Suprapubic skin (tissue), 4 donors: ENCODE results near the gene OSBPL2. TPM values are rescaled to one million over a fixed set of nuclear protein-coding genes. Genes with fewer than 3 reads are reported as not detected.

Experiments used
- DNase-seq, 2 donors: peaks; one replicate each; pipeline ENCODE4 v3.0.0-alpha.2; 2019; ENCODE audit warnings: low spot score in 2 of 2
- H3K27ac ChIP-seq: fragments of 200-600 bp; sonication (generic); one replicate; pipeline ENCODE4 v1.5.1; 2019
- H3K27me3 ChIP-seq: fragments of 200-600 bp; sonication (generic); one replicate; pipeline ENCODE4 v1.5.1; 2019
- H3K36me3 ChIP-seq: fragments of 200-600 bp; sonication (generic); one replicate; pipeline ENCODE4 v1.5.1; 2019
- H3K4me1 ChIP-seq: fragments of 200-600 bp; sonication (generic); one replicate; pipeline ENCODE4 v1.5.1; 2019
- H3K4me3 ChIP-seq: fragments of 200-600 bp; sonication (generic); one replicate; pipeline ENCODE4 v1.5.1; 2019; ENCODE audit warnings: mild to moderate bottlenecking
- H3K9me3 ChIP-seq: fragments of 200-600 bp; sonication (generic); one replicate; pipeline ENCODE4 v1.5.1; 2019
- CTCF ChIP-seq, 2 donors: fragments of 200-600 bp in 1 of 2; fragments of 450-650 bp in 1 of 2; sonication (generic) in 1 of 2; IDR thresholded peaks; one replicate each; pipeline ENCODE4 v1.5.1; 2016 to 2019; ENCODE audit warnings: antibody characterized with exemption in 2 of 2, mild to moderate bottlenecking in 1 of 2, moderate library complexity in 1 of 2
- EP300 ChIP-seq: sonication (generic); formaldehyde crosslinking; IDR thresholded peaks from one replicate; pipeline ENCODE4 v1.6.1; 2017; ENCODE audit warnings: antibody characterized with exemption
- POLR2A ChIP-seq, 2 donors: fragments of 450-650 bp; IDR thresholded peaks; one replicate each; pipeline ENCODE4 v1.6.1; 2017; ENCODE audit warnings: antibody characterized with exemption in 2 of 2, mild to moderate bottlenecking in 2 of 2, moderate library complexity in 2 of 2
- POLR2AphosphoS5 ChIP-seq, 3 donors: sonication (generic); formaldehyde crosslinking; IDR thresholded peaks; one replicate each; pipeline ENCODE4 v1.6.1; 2017; ENCODE audit warnings: antibody characterized with exemption in 3 of 3
- WGBS: methylation state at CpG from one replicate; pipeline ENCODE4 v1.1.5; 2018; 5-methylcytosine and 5-hydroxymethylcytosine counted together
- total RNA-seq, 4 donors: library from RNA; depleted of rRNA; stranded (reverse); fragments of >200 nt; gene quantifications; one replicate each; pipeline ENCODE4 v1.1.0, GENCODE V29; 2016

The OSBPL2 gene
- total RNA-seq, 4 donors from 2014 or later = 78.1 to 132 (median 84.0) TPM

DNA sequence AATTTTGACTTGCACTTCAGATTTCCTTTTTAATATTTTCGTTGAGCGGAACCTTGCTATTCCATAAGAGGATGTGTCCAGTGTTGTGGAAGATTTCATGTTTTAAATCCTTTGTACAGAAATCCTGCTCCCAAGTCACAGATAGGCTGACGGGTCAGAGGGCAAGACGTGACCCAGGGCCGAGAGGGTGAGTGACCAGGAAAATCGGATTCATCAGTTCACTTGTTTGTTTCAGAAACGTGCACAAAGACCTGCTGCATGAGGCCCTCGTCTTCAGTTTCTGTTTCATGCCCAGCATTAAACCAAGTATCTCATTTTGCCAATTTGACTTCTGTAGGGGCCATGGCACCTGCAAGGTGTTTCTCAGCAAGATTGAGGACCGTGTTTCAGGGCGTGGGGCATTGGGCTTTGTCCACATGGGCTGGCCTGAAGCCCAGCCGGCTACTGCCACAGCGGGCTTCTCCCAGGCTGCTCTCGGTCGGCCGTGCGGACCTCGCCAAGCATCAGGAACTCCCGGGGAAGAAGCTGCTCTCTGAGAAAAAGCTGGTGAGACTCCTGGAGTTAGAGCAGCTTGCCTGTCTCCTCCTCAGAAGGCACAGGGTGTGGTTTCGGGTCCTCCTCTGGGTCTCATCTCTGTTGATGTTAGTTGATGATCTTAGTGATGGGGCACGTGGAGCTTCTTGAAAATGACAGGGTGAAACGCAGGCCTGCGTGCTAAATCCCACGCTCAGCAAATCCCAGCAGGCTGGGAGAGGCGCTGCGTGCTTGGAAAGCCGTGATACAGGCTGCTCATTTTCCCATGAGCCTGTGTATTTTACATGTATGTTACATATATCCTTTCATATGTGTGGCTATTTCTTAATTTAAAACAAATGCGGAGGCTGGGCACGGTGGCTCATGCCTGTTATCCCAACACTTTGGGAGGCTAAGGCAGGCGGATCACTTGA is 45.0 kb upstream of the OSBPL2 start:
- TF ChIP-seq POLR2A (IDR thresholded peaks at IDR 0.05) = no peak
- WGBS = 93% methylated on average over 29 of the region's 29 CpGs
- no peaks in the 10 kb centered on the region for H3K27me3 ChIP-seq
- DNase-seq = no peak
- no peaks in the 10 kb centered on the region for H3K4me1 ChIP-seq
- no peak overlapping the region for H3K4me3 ChIP-seq
- H3K9me3 ChIP-seq = no peaks in the 10 kb centered on the region
- no peak overlapping the region for H3K27ac ChIP-seq
- peaks cover 42% of the 10 kb centered on the region for H3K36me3 ChIP-seq

DNA sequence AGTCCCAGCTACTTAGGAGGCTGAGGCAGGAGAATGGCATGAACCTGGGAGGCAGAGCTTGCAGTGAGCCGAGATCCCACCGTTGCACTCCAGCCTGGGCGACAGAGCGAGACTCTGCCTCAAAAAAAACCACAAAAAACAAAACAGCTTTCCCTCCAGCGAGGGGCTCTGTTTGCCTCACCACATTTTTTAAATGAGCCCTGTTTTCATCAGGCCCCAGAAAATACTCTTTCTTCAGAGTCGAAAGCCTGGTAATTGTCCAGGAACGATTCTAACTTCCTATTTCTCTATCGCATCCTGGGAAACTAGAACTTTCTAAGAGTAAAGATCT is 43.3 kb upstream of the OSBPL2 start:
- 89% methylated on average over 8 of the region's 8 CpGs for WGBS
- Histone ChIP-seq H3K36me3 (peaks cover 51% of the 10 kb centered on the region), H3K27ac (no peak overlapping the region), H3K9me3 (no peaks in the 10 kb centered on the region), H3K4me1 (no peaks in the 10 kb centered on the region), H3K4me3 (no peak overlapping the region), H3K27me3 (no peaks in the 10 kb centered on the region)
- TF ChIP-seq POLR2A (IDR thresholded peaks at IDR 0.05) (no peak), CTCF (IDR thresholded peaks at IDR 0.05) (no peak)
- no peak for DNase-seq

DNA sequence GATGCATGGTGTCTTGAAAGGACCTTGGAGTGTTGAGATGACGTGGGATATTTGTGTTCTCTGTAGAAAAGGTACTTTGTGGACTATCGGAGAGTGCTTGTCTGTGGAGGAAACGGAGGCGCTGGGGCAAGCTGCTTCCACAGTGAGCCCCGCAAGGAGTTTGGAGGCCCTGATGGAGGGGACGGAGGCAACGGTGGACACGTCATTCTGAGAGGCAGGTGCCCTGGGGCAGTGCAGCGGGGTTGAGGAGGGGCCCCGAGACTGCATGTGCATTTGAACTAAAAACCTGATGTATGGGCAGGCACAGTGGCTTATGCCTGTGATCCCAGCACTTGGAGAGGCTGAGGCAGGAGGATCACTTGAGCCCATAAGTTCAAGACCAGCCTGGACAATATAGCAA is 42.6 kb upstream of the OSBPL2 start:
- H3K4me3 ChIP-seq = no peak overlapping the region

GRCh38 chr20:62196286-62196685 is 42.0 kb upstream of the OSBPL2 start:
- Histone ChIP-seq H3K9me3 (no peaks in the 10 kb centered on the region), H3K27me3 (no peaks in the 10 kb centered on the region), H3K27ac (no peak overlapping the region), H3K4me3 (no peak overlapping the region), H3K4me1 (no peaks in the 10 kb centered on the region), H3K36me3 (peaks cover 63% of the 10 kb centered on the region)
- 87% methylated on average over 10 of the region's 10 CpGs for WGBS
- TF ChIP-seq CTCF (IDR thresholded peaks at IDR 0.05) (no peak), EP300 (no peak), POLR2AphosphoS5 (IDR thresholded peaks at IDR 0.05) (no peak), POLR2A (IDR thresholded peaks at IDR 0.05) (no peak)
- DNase-seq = no peak

More for the DNA sequence above, 42.6 kb upstream of the OSBPL2 start:
- Histone ChIP-seq H3K9me3 (no peaks in the 10 kb centered on the region), H3K36me3 (peaks cover 58% of the 10 kb centered on the region), H3K27me3 (no peaks in the 10 kb centered on the region), H3K4me1 (no peaks in the 10 kb centered on the region), H3K27ac (no peak overlapping the region)
- WGBS = 92% methylated on average over 10 of the region's 10 CpGs
- TF ChIP-seq POLR2A (IDR thresholded peaks at IDR 0.05) = no peak
- TF ChIP-seq EP300 = no peak
- no peak for TF ChIP-seq POLR2AphosphoS5 (IDR thresholded peaks at IDR 0.05)
- TF ChIP-seq CTCF (IDR thresholded peaks at IDR 0.05) = no peak
- DNase-seq = no peak

DNA sequence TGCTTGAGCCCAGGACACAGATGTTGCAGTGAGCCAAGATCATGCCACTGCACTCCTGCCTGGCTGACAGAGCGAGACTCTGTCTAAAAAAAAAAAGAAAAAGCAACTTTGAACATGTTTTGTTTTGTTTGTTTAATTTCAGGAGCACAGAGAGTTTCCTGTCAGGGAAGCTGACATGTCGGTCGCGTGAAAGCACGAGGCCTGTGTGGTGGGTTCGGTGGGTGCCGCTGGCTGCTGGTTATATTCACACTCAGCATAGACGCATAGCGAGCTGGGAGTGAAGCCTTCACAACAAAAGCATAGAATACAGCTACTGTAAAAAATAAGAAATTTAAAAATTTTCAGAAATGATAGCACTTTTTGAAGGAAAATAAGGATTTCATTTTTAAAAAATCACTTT is 41.0 kb upstream of the OSBPL2 start:
- H3K4me3 ChIP-seq = no peak overlapping the region
- peaks cover 74% of the 10 kb centered on the region for H3K36me3 ChIP-seq
- DNase-seq = no peak
- H3K4me1 ChIP-seq = no peaks in the 10 kb centered on the region
- WGBS = 93% methylated on average over 9 of the region's 9 CpGs
- no peaks in the 10 kb centered on the region for H3K27me3 ChIP-seq
- H3K27ac ChIP-seq = no peak overlapping the region
- TF ChIP-seq EP300 = no peak
- TF ChIP-seq POLR2A (IDR thresholded peaks at IDR 0.05) = no peak
- no peak for TF ChIP-seq CTCF (IDR thresholded peaks at IDR 0.05)
- no peak for TF ChIP-seq POLR2AphosphoS5 (IDR thresholded peaks at IDR 0.05)
- no peaks in the 10 kb centered on the region for H3K9me3 ChIP-seq
